Measurements from ENCODE around the gene JAK1. TPM values are rescaled to one million over a fixed set of nuclear protein-coding genes. Genes with fewer than 3 reads are reported as not detected.

The JAK1 gene
- total and polyA plus RNA-seq, 2 of the 8 experiments (the other 6 are each of a cell fraction or from before 2014, with no cell fraction given), result 7.8 to 24.5 TPM

GRCh38 chr1:64928325-64928724 lies 38.0 kb downstream of the JAK1 start:
- peaks cover 2% of the 10 kb centered on the region; the same call in 1 of the 2 replicates for H3K79me1 ChIP-seq (ENCODE audit: low read depth, low read length)
- WGBS, 2 experiments (ENCODE audit: extremely low coverage in 1 of 2, insufficient coverage in 1 of 2, insufficient read length in 1 of 2, insufficient replicate concordance in 2 of 2, low coverage in 1 of 2, low lambda C conversion rate in 2 of 2, missing lambda C conversion rate in 1 of 2), result 75% methylated on average over 2 of the region's 2 CpGs; no CpG with 5 or more reads in 1 of the 2 experiments
- ChIA-PET POLR2A (ENCODE audit: partially characterized antibody) (interaction anchor here (0.5 kb wide), 1 partner anchor 12 kb away, joined by 3 read pairs; no protein-coding TSS in a partner anchor), CTCF (ENCODE audit: partially characterized antibody) (interaction anchor here (0.6 kb wide), 1 partner anchor 1694 kb away, joined by 3 read pairs; no protein-coding TSS in a partner anchor)
- no peak overlapping the region for H2BK20ac ChIP-seq (ENCODE audit: low read length)
- H2BK15ac ChIP-seq (ENCODE audit: low read length), result no peak overlapping the region
- no peaks in the 10 kb centered on the region for H3K23me2 ChIP-seq (ENCODE audit: low read depth, low read length)
- no peak overlapping the region for H3K14ac ChIP-seq (ENCODE audit: insufficient read length)
- H3K36me3 ChIP-seq (ENCODE audit: control insufficient read depth in 2 of 4, insufficient read depth in 4 of 4, low read length in 3 of 4), result no peaks in the 10 kb centered on the region
- H3K9me3 ChIP-seq (ENCODE audit: insufficient read depth in 2 of 2, low read depth in 1 of 2, low read length in 1 of 2), result no peaks in the 10 kb centered on the region
- peak overlapping the region in 1 of 2 experiments; percentile 19; a peak in 1 of 4 replicates for H3K4me2 ChIP-seq (ENCODE audit: insufficient read depth in 1 of 2, low read depth in 2 of 2, low read length in 2 of 2)
- no peak overlapping the region for H4K91ac ChIP-seq (replicated peaks; ENCODE audit: insufficient read length, low read length)
- FAIRE-seq (no peak), DNase-seq (ENCODE audit: low read depth in 1 of 2, low spot score in 2 of 2) (no peak)
- H3K18ac ChIP-seq (ENCODE audit: extremely low read depth, low read length), result no peak overlapping the region
- no peak overlapping the region for H3K56ac ChIP-seq (replicated peaks; ENCODE audit: insufficient read length, low read depth, low read length)
- no peak overlapping the region for H2BK12ac ChIP-seq (ENCODE audit: low read depth, low read length)
- no peak overlapping the region for H3K23ac ChIP-seq (ENCODE audit: insufficient read length)
- H3K27me3 ChIP-seq (replicated peaks in 1 of 4; ENCODE audit: control insufficient read depth in 3 of 4, extremely low read depth in 1 of 4, insufficient read depth in 3 of 4, low read length in 3 of 4), result no peaks in the 10 kb centered on the region
- no peak overlapping the region for H3K4ac ChIP-seq (replicated peaks; ENCODE audit: insufficient read length, low read depth, low read length)
- H3K79me2 ChIP-seq (ENCODE audit: control insufficient read depth in 1 of 2, insufficient read depth in 2 of 2, low read length in 2 of 2), result 0 out of 4 replicates have a peak, but pooled peaks cover 0 to 6% of the 10 kb centered on the region in 2 experiments
- H2BK120ac ChIP-seq (replicated peaks; ENCODE audit: low read depth, low read length), result no peak overlapping the region
- no peak overlapping the region for H2BK5ac ChIP-seq (ENCODE audit: low read depth, low read length)
- H3K4me3 ChIP-seq (ENCODE audit: extremely low read depth in 1 of 4, insufficient read depth in 2 of 4, low read depth in 3 of 4, low read length in 4 of 4), result no peak overlapping the region
- no peak overlapping the region for H3K9ac ChIP-seq (replicated peaks in 1 of 4; ENCODE audit: extremely low read depth in 1 of 4, low read depth in 3 of 4, low read length in 3 of 4)
- no peak overlapping the region for H2AK5ac ChIP-seq (ENCODE audit: low read depth, low read length)
- no peaks in the 10 kb centered on the region for H4K20me1 ChIP-seq (replicated peaks in 1 of 2; ENCODE audit: control insufficient read depth in 1 of 2, insufficient read depth in 2 of 2, low read length in 2 of 2)
- no peak overlapping the region for H3K27ac ChIP-seq (ENCODE audit: low read depth, low read length)
- no peak overlapping the region for H2AFZ ChIP-seq (ENCODE audit: low read length)
- H3K4me1 ChIP-seq (replicated peaks in 1 of 4; ENCODE audit: control insufficient read depth in 3 of 4, insufficient read depth in 4 of 4, low read length in 3 of 4), result peaks cover 0 to 12% (median 7%) of the 10 kb centered on the region in 4 experiments; a peak in 6 of 7 replicates
- H4K8ac ChIP-seq (ENCODE audit: extremely low read depth, insufficient read depth, low read length), result no peak overlapping the region
- H4K5ac ChIP-seq (ENCODE audit: insufficient read length, low read depth, low read length), result no peak overlapping the region
- TF ChIP-seq POLR2AphosphoS5 (IDR thresholded peaks at IDR 0.05; ENCODE audit: low read depth, low read length) (no peak), CEBPB (IDR thresholded peaks at IDR 0.05; ENCODE audit: low read depth, low read length) (no peak), KDM4A (IDR thresholded peaks at IDR 0.05; ENCODE audit: low read depth, low read length, severe bottlenecking) (no peak), BCL11A (IDR thresholded peaks at IDR 0.05; ENCODE audit: low read depth in 2 of 2, low read length in 2 of 2) (no peak)

Data from H1 (cell line).